ENCODE data around the gene PSMB8. TPM values are rescaled to one million over a fixed set of nuclear protein-coding genes. Genes with fewer than 3 reads are reported as not detected.
"Not testable (repeated sequence)": the region's sequence is repeated elsewhere in the genome, so short reads cannot be mapped to it uniquely, and the experiment has no call there.

Gene PSMB8
- polyA plus RNA-seq (2013, experiment 1 of 2) = 8.1 TPM
- polyA plus RNA-seq (2013, experiment 2 of 2) = 9.3 TPM

DNA sequence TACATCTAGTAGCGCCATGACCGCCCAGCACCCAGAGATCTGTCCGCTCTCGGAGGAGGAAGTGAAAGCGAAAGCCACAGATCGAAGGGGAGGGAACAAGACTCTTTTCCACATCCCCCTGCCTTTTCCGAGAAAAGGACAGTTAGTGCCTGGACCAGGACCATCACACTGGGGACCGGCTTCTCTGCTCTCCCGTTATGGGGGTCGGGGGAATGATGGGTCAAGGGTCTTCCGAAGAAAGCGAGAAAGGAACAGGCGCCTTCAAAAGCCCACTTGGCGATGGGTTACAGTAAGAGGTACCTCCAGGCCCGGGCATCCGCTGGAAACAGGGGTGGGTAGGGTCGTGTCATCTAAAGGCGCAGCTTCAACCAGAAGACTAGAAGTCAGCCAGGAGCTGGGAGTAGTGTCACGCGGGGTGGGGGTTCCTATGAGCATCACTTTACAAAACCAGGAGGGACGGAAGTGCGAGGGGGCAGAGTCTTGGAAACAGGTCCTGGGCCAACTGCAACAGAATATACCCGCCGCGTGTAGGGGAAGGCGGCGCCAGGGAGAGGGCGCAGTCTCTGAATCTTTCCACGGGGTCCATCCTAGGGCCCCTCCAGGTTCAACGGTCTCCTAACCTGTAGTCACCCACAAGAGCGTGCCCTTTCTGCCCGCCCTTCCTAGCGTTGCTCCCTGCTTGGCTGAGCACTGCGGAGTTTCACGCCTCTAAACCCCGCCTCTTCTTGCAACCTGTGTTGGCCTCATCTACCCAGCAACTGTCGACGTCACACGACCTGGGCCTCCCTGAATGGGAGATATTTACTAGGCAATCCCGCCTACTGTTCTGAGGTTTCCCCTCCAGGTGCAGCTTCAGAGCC lies at the start of gene PSMB8:
Gene PSMB8, minus strand, starts transcription at position 69 of the 860 bp plus-strand sequence. Its CDS starts 51 bp downstream, at position 18.
- Histone ChIP-seq H3K27me3 (ENCODE audit: insufficient read depth, low read length) (peaks cover 52% of the 10 kb centered on the region), H3K4me3 (ENCODE audit: low read length) (peak within 1 kb of the TSS; percentile 79), H3K9ac (ENCODE audit: low read depth, low read length) (peak within 1 kb of the TSS; percentile 62), H3K4me1 (ENCODE audit: insufficient read depth, low read length) (peaks cover 3% of the 10 kb centered on the region; the same call in 1 of the 2 replicates), H3K27ac (ENCODE audit: low read depth, low read length) (no peak within 1 kb of the TSS), H3K36me3 (ENCODE audit: insufficient read depth, low read length) (no peaks in the 10 kb centered on the region), H3K9me3 (ENCODE audit: insufficient read depth, low read depth, low read length) (no peaks in the 10 kb centered on the region)
- under 1% methylated on average over 40 of the region's 40 CpGs for WGBS

DNA sequence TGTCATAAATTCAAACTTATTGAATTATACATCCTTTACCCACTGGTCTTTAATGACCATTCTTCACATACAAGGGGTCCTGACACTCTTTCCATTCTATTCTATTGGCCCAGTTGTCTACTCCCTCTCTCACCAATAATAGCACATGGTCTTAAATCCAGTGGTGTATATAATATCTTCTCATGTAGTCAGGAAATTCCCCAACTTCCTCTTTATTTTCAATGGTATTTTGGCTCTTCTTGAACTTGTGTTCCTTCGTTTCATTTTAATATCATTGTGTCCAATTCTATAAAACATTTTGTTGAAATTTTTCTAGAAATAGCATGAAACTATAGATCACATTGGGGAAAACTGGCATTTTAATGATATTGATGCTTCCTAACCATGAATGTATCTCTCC lies 47.0 kb upstream of the PSMB8 start:
- Histone ChIP-seq H3K27ac (ENCODE audit: low read depth, low read length) (no peak overlapping the region), H3K9me3 (ENCODE audit: insufficient read depth, low read depth, low read length) (no peaks in the 10 kb centered on the region), H3K9ac (ENCODE audit: low read depth, low read length) (no peak overlapping the region), H3K4me3 (ENCODE audit: low read length) (no peak overlapping the region), H3K36me3 (ENCODE audit: insufficient read depth, low read length) (no peaks in the 10 kb centered on the region), H3K4me1 (ENCODE audit: insufficient read depth, low read length) (peaks cover 8% of the 10 kb centered on the region; the same call in 1 of the 2 replicates), H3K27me3 (ENCODE audit: insufficient read depth, low read length) (no peaks in the 10 kb centered on the region)
- no CpG with 5 or more reads among the region's 1 CpG for WGBS

DNA sequence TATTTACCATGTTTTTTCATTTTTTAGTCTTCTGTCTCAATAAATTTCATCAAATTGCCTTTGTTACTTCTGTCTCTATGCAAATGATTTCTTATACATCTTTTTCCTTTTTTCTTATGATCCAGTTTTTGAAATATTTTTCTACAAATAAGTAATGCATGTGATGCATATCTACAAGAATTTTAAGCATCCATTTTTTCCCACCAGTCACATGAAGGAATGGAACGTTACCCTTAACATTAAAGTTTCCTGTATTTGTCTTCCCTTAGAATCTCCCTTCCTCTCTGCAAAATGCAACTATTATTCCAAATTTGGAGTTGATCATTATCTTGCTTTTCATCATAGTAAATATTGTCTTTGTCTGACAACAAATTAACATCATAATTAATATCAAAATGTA lies 45.7 kb upstream of the PSMB8 start:
- Histone ChIP-seq H3K4me3 (ENCODE audit: low read length) (no peak overlapping the region), H3K9ac (ENCODE audit: low read depth, low read length) (no peak overlapping the region), H3K27ac (ENCODE audit: low read depth, low read length) (no peak overlapping the region), H3K36me3 (ENCODE audit: insufficient read depth, low read length) (no peaks in the 10 kb centered on the region), H3K27me3 (ENCODE audit: insufficient read depth, low read length) (no peaks in the 10 kb centered on the region), H3K4me1 (ENCODE audit: insufficient read depth, low read length) (0 out of 2 replicates have a peak, but pooled peaks cover 3% of the 10 kb centered on the region), H3K9me3 (ENCODE audit: insufficient read depth, low read depth, low read length) (no peaks in the 10 kb centered on the region)
- 53% methylated on average over 1 of the region's 1 CpG for WGBS

DNA sequence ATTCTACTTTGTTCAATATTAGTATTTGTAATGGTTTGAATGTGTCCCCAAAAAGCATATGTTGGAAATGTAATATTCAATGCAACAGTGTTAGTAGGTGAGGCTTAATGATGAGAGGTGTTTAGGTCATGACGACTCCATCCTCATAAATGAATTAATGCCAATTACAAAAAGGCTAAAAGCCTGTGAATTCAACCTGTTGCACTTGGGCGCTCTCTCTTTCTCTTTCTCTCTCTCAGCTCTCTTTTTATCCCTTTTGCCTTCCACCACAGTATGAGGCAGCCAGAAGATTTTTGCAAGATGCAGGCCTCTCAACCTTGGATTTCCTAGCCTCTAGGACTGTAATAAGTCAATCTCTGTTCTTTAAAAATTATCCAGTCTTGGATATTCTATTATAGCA lies 44.7 kb upstream of the PSMB8 start:
- H3K4me1 ChIP-seq (ENCODE audit: insufficient read depth, low read length) = 0 out of 2 replicates have a peak, but pooled peaks cover 1% of the 10 kb centered on the region
- H3K4me3 ChIP-seq (ENCODE audit: low read length) = no peak overlapping the region
- no peaks in the 10 kb centered on the region for H3K27me3 ChIP-seq (ENCODE audit: insufficient read depth, low read length)
- no peaks in the 10 kb centered on the region for H3K9me3 ChIP-seq (ENCODE audit: insufficient read depth, low read depth, low read length)
- H3K27ac ChIP-seq (ENCODE audit: low read depth, low read length) = no peak overlapping the region
- 84% methylated on average over 2 of the region's 2 CpGs for WGBS
- H3K36me3 ChIP-seq (ENCODE audit: insufficient read depth, low read length) = no peaks in the 10 kb centered on the region
- H3K9ac ChIP-seq (ENCODE audit: low read depth, low read length) = no peak overlapping the region

DNA sequence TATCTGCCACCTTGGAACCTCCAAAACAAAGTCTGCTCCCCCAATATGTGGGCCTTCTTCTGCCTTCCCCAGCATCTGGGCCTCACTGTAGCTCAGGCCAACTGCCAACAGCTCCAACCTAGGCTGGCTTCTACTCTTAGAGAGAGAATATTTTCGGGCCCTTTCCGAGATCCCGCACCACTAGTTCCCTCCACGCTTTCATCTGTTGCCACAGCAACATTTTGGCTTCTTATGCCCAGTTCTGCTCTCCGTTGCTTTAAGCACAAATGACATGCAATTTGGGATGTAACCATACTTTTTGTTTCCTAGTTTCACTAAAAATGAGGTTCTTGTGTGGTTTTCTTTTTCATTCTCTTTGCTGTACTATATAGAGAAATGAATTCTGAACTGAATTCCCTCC lies 43.8 kb upstream of the PSMB8 start:
- no peak overlapping the region for H3K27ac ChIP-seq (ENCODE audit: low read depth, low read length)
- no peaks in the 10 kb centered on the region for H3K9me3 ChIP-seq (ENCODE audit: insufficient read depth, low read depth, low read length)
- no peaks in the 10 kb centered on the region for H3K36me3 ChIP-seq (ENCODE audit: insufficient read depth, low read length)
- H3K27me3 ChIP-seq (ENCODE audit: insufficient read depth, low read length) = no peaks in the 10 kb centered on the region
- H3K4me3 ChIP-seq (ENCODE audit: low read length) = no peak overlapping the region
- H3K9ac ChIP-seq (ENCODE audit: low read depth, low read length) = no peak overlapping the region
- 84% methylated on average over 5 of the region's 5 CpGs for WGBS
- H3K4me1 ChIP-seq (ENCODE audit: insufficient read depth, low read length) = no peaks in the 10 kb centered on the region

DNA sequence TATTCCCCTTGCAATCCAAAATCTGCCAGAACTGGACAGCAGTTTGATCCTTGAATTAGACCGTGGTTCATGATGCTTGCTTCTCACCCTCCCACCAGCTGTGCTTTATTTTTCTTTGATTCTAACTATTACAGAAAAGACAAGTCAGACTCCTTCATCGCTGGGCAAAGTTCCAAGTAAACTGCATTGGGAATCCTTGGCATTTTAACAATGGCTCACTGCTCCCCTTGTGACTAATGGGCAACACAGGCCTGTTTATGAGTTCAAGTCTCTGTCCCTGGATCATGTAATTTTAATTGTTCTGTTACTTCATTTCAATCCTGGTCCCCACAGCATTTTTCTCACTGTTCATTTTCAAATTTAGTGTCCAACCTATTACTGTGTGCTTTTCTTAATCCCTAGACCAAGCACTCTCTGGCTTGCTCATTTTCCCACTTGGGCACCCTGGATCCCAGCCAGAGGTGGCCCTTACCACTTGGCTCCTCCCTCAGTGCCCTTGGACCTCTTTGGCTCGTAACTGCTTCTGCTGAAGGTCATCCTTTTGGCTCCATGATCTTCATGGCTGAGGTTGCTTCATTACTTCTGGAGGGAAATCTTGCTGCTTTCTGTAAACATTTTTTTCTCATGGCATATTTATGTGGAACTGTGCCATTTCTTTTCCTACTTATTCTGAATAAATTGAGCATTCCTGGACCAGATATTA lies 43.0 kb upstream of the PSMB8 start:
- H3K27ac ChIP-seq (ENCODE audit: low read depth, low read length) = no peak overlapping the region
- WGBS = 83% methylated on average over 3 of the region's 3 CpGs

DNA sequence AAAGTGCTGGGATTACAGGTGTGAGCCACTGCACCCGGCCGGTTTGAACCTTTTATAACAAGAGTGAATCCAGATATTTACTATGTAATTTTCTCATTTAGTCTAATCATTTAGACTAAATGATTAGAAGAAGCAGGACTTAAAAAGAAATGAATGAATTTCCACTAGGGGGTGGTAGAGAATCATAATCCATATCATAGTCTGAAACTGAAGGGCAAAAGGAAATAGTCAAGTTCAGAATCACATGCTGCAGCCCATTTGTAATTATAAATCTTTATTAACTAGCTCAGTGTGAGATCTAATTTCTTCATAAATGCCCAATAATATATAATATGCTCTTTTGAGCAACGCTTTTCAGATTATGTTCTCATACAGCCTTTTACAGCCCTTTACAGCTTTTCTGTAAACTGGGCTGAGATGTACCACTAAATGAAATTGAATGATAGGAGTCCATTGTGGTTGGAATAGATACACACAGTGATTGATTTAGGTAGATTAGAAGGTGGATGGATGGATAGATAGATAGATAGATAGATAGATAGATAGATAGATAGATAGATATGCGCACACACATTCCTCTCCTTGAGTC lies 41.9 kb upstream of the PSMB8 start:
- Histone ChIP-seq H3K9me3 (ENCODE audit: insufficient read depth, low read depth, low read length) (no peaks in the 10 kb centered on the region), H3K4me3 (ENCODE audit: low read length) (no peak overlapping the region), H3K27me3 (ENCODE audit: insufficient read depth, low read length) (no peaks in the 10 kb centered on the region), H3K4me1 (ENCODE audit: insufficient read depth, low read length) (no peaks in the 10 kb centered on the region), H3K9ac (ENCODE audit: low read depth, low read length) (no peak overlapping the region), H3K36me3 (ENCODE audit: insufficient read depth, low read length) (no peaks in the 10 kb centered on the region), H3K27ac (ENCODE audit: low read depth, low read length) (no peak overlapping the region)
- WGBS = 86% methylated on average over 2 of the region's 4 CpGs

More for the DNA sequence above, 43.0 kb upstream of the PSMB8 start:
- no peak overlapping the region for H3K4me3 ChIP-seq (ENCODE audit: low read length)
- no peaks in the 10 kb centered on the region for H3K36me3 ChIP-seq (ENCODE audit: insufficient read depth, low read length)
- H3K4me1 ChIP-seq (ENCODE audit: insufficient read depth, low read length) = no peaks in the 10 kb centered on the region
- no peaks in the 10 kb centered on the region for H3K9me3 ChIP-seq (ENCODE audit: insufficient read depth, low read depth, low read length)
- H3K27me3 ChIP-seq (ENCODE audit: insufficient read depth, low read length) = no peaks in the 10 kb centered on the region
- no peak overlapping the region for H3K9ac ChIP-seq (ENCODE audit: low read depth, low read length)

DNA sequence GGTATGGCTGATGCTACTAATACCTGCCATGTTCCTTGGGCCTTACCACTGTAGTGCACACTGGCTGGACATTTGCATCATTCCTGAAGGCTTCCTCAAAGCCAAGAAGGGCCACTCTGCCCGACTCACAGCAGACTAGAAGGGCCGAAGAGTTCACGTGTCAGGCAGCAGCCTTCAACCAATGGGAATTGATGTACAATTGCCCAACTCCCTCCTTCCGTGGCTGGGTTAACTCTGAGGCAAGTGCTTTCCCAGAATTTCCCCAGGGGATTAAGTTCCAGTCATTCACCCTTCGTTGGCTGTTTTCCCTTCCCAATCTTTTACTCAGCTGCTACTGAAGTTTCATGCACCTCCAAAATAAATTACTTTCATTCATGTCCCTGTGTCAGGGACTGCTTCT lies 39.9 kb upstream of the PSMB8 start:
- 41% methylated on average over 5 of the region's 5 CpGs for WGBS
- no peak overlapping the region for H3K4me3 ChIP-seq (ENCODE audit: low read length)
- H3K9ac ChIP-seq (ENCODE audit: low read depth, low read length) = no peak overlapping the region
- no peaks in the 10 kb centered on the region for H3K4me1 ChIP-seq (ENCODE audit: insufficient read depth, low read length)
- no peaks in the 10 kb centered on the region for H3K36me3 ChIP-seq (ENCODE audit: insufficient read depth, low read length)
- no peak overlapping the region for H3K27ac ChIP-seq (ENCODE audit: low read depth, low read length)
- H3K9me3 ChIP-seq (ENCODE audit: insufficient read depth, low read depth, low read length) = no peaks in the 10 kb centered on the region
- no peaks in the 10 kb centered on the region for H3K27me3 ChIP-seq (ENCODE audit: insufficient read depth, low read length)

DNA sequence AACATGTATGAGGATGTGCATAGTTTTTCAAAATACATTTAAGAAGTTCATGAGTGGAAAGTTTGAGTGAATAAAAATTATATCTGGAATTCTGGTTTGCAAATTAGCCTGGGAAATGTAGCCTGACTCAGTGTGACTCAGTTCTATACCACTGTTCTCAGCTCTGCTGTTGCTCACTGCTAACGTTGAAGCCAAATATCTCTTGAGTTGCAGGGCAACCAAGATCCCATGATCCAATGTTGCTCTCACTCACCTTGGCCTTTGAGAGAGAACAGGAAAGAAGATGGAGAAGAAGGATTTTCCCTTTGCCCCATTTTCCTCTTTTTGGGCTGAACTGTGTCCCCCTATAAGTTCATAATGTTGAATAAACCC lies 39.0 kb upstream of the PSMB8 start:
- no peaks in the 10 kb centered on the region for H3K36me3 ChIP-seq (ENCODE audit: insufficient read depth, low read length)

DNA sequence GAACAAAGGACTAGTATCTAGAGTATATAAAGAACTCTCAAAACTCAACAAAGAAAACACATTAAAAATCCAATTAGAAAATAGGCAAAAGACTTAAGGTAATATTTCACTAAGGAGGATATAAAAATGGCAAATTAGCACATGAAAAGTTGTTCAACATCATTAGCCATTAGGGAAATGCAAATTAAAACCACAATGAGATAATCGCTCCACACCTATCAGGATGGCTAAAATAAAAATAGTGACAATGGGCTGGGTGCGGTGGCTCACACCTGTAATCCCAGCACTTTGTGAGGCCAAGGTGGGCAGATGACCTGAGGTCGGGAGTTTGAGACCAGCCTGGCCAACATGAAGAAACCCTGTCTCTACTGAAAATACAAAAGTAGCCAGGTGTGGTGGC lies 37.1 kb upstream of the PSMB8 start:
- H3K9me3 ChIP-seq (ENCODE audit: insufficient read depth, low read depth, low read length); H3K36me3 ChIP-seq (ENCODE audit: insufficient read depth, low read length); H3K4me1 ChIP-seq (ENCODE audit: insufficient read depth, low read length); H3K4me3 ChIP-seq (ENCODE audit: low read length); H3K27me3 ChIP-seq (ENCODE audit: insufficient read depth, low read length); H3K9ac ChIP-seq (ENCODE audit: low read depth, low read length); H3K27ac ChIP-seq (ENCODE audit: low read depth, low read length): not testable (repeated sequence)
- 82% methylated on average over 3 of the region's 3 CpGs for WGBS

More for the DNA sequence above, 39.0 kb upstream of the PSMB8 start:
- WGBS = 68% methylated on average over 1 of the region's 1 CpG
- Histone ChIP-seq H3K27me3 (ENCODE audit: insufficient read depth, low read length) (no peaks in the 10 kb centered on the region), H3K27ac (ENCODE audit: low read depth, low read length) (no peak overlapping the region), H3K4me3 (ENCODE audit: low read length) (no peak overlapping the region), H3K9ac (ENCODE audit: low read depth, low read length) (no peak overlapping the region), H3K4me1 (ENCODE audit: insufficient read depth, low read length) (no peaks in the 10 kb centered on the region), H3K9me3 (ENCODE audit: insufficient read depth, low read depth, low read length) (no peaks in the 10 kb centered on the region)

DNA sequence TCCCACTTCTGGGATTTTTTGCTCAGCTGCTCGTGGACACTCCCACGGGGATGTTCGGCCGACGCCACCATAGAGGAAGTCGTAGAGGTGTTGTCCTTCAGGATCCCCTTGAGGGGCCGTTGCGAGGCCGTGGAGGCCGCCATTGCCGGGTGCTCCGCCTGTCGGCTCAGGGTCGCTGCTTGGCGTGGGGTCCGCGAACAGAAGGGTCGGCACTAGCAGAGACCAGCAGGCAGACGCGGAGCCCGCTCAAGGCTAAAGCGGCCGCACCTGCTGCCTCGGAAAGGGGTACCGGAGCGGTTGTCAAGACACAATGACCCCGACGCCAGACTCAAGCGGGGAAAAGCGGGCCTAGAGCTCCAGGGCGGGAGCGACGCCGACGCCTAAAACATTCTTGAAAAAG lies 35.8 kb upstream of the PSMB8 start:
- no peaks in the 10 kb centered on the region for H3K36me3 ChIP-seq (ENCODE audit: insufficient read depth, low read length)
- H3K9ac ChIP-seq (ENCODE audit: low read depth, low read length) = no peak overlapping the region
- H3K27me3 ChIP-seq (ENCODE audit: insufficient read depth, low read length) = peaks cover 8% of the 10 kb centered on the region; the same call in 1 of the 2 replicates
- H3K9me3 ChIP-seq (ENCODE audit: insufficient read depth, low read depth, low read length) = no peaks in the 10 kb centered on the region
- no peak overlapping the region for H3K27ac ChIP-seq (ENCODE audit: low read depth, low read length)
- H3K4me3 ChIP-seq (ENCODE audit: low read length) = no peak overlapping the region
- WGBS = 95% methylated on average over 35 of the region's 35 CpGs
- H3K4me1 ChIP-seq (ENCODE audit: insufficient read depth, low read length) = no peaks in the 10 kb centered on the region

All from HUES64 (cell line).